Activated T-helper 2 cell treated with anti-CD3 and anti-CD28 coated beads, Interferon-gamma antibody, Interleukin-2, Interleukin-4, amounts not matched to agents 10 μg/mL and 5 μg/mL and 100 μg/mL, durations not matched to agents 14 hours and 24 hours and 36 hours (primary cell): ENCODE measurements around the gene POLH. TPM values are rescaled to one million over a fixed set of nuclear protein-coding genes. Genes with fewer than 3 reads are reported as not detected.

Experiments used
- DNase-seq: peaks from one replicate; pipeline ENCODE4 v3.0.0; 2021; ENCODE audit warnings: low spot score
- H3K27ac Mint-ChIP-seq: one replicate; pipeline ENCODE4 v1.8.0; 2021; ENCODE audit warnings: mixed read lengths
- H3K27me3 Mint-ChIP-seq: one replicate; pipeline ENCODE4 v1.8.0; 2021; ENCODE audit warnings: low read depth, mixed read lengths
- H3K36me3 Mint-ChIP-seq: one replicate; pipeline ENCODE4 v1.8.0; 2021; ENCODE audit warnings: low read depth, mixed read lengths
- H3K4me1 Mint-ChIP-seq: one replicate; pipeline ENCODE4 v1.8.0; 2021; ENCODE audit warnings: low read depth, mixed read lengths
- H3K4me3 Mint-ChIP-seq: one replicate; pipeline ENCODE4 v1.8.0; 2021; ENCODE audit warnings: low read depth, mild to moderate bottlenecking, moderate library complexity, mixed read lengths
- H3K9me3 Mint-ChIP-seq: one replicate; pipeline ENCODE4 v1.8.0; 2021; ENCODE audit warnings: mixed read lengths
- intact Hi-C: fragments of 100-400 bp; cut with micrococcal nuclease; formaldehyde crosslinking; loops from one replicate; pipeline ENCODE4 v1.15.1; 2023
- total RNA-seq: library from RNA; stranded (reverse); gene quantifications from 2 replicates; pipeline ENCODE4 v1.2.3, GENCODE V29; 2022

Gene POLH
- total RNA-seq, 1 donor from 2014 or later = 35.7 TPM

DNA sequence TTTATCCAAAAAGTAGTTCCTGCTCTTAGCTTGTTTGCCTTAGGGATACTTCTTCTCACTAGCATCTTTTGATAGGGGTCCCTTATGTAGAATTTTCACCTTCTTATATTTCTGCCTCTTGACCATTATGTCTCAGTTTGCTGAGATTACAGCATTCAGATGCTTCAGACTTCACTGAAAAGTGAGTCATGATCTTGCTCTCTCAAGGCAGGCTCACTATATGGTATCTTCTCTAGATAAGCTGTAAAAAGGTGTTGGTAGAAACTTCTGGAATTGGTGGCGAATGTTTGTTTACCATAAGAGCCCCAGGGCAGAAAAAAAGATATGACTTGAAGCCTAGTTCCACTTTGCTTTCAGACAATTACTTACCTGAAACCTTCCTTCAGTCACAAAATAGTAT lies 33.4 kb downstream of the POLH start:
- no peak for DNase-seq
- H3K9me3 Mint-ChIP-seq = no peaks in the 10 kb centered on the region
- peaks cover 57% of the 10 kb centered on the region for H3K36me3 Mint-ChIP-seq
- H3K4me3 Mint-ChIP-seq = no peak overlapping the region
- H3K27ac Mint-ChIP-seq = no peak overlapping the region
- no peaks in the 10 kb centered on the region for H3K27me3 Mint-ChIP-seq
- peaks cover 4% of the 10 kb centered on the region for H3K4me1 Mint-ChIP-seq
- intact Hi-C loops = no loop called here

DNA sequence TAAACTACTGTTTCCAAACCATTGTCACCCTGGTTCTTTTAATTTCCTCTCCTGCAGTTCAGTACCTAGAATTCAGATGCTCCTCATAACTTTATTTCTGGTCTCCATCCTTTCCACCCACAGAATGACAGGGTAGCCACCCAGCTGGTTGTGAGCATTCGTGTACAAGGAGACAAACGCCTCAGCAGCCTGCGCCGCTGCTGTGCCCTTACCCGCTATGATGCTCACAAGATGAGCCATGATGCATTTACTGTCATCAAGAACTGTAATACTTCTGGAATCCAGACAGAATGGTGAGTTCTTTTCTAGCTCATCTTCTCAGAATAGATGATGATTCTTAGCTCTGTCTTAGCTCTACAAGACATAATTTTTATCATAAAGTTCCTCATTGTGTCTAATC lies 34.4 kb downstream of the POLH start:
- Mint-ChIP-seq H3K27me3 (no peaks in the 10 kb centered on the region), H3K4me1 (peaks cover 4% of the 10 kb centered on the region), H3K9me3 (no peaks in the 10 kb centered on the region), H3K36me3 (peaks cover 52% of the 10 kb centered on the region), H3K4me3 (no peak overlapping the region), H3K27ac (no peak overlapping the region)
- intact Hi-C loops = no loop called here
- no peak for DNase-seq

DNA sequence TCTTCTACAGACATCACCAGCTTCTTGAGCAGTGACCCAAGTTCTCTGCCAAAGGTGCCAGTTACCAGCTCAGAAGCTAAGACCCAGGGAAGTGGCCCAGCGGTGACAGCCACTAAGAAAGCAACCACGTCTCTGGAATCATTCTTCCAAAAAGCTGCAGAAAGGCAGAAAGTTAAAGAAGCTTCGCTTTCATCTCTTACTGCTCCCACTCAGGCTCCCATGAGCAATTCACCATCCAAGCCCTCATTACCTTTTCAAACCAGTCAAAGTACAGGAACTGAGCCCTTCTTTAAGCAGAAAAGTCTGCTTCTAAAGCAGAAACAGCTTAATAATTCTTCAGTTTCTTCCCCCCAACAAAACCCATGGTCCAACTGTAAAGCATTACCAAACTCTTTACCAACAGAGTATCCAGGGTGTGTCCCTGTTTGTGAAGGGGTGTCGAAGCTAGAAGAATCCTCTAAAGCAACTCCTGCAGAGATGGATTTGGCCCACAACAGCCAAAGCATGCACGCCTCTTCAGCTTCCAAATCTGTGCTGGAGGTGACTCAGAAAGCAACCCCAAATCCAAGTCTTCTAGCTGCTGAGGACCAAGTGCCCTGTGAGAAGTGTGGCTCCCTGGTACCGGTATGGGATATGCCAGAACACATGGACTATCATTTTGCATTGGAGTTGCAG lies 37.9 kb downstream of the POLH start:
- H3K36me3 Mint-ChIP-seq = peaks cover 41% of the 10 kb centered on the region

DNA sequence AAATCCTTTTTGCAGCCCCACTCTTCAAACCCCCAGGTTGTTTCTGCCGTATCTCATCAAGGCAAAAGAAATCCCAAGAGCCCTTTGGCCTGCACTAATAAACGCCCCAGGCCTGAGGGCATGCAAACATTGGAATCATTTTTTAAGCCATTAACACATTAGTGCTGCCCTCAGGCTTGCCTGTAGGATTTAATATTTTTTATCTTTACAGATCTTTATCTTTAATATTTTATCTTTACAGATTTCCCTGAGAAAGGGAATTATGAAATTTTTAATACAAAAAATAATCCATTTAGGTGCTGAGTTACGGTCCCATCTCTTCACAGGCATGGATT lies 38.4 kb downstream of the POLH start:
- Mint-ChIP-seq H3K4me3 (no peak overlapping the region), H3K9me3 (no peaks in the 10 kb centered on the region), H3K27ac (no peak overlapping the region), H3K4me1 (peaks cover 2% of the 10 kb centered on the region), H3K27me3 (no peaks in the 10 kb centered on the region), H3K36me3 (peaks cover 39% of the 10 kb centered on the region)
- no peak for DNase-seq
- intact Hi-C loops = no loop called here

More for the DNA sequence above, 37.9 kb downstream of the POLH start:
- intact Hi-C loops = no loop called here
- DNase-seq = no peak
- Mint-ChIP-seq H3K27me3 (no peaks in the 10 kb centered on the region), H3K4me3 (no peak overlapping the region), H3K4me1 (peaks cover 4% of the 10 kb centered on the region), H3K27ac (no peak overlapping the region), H3K9me3 (no peaks in the 10 kb centered on the region)

DNA sequence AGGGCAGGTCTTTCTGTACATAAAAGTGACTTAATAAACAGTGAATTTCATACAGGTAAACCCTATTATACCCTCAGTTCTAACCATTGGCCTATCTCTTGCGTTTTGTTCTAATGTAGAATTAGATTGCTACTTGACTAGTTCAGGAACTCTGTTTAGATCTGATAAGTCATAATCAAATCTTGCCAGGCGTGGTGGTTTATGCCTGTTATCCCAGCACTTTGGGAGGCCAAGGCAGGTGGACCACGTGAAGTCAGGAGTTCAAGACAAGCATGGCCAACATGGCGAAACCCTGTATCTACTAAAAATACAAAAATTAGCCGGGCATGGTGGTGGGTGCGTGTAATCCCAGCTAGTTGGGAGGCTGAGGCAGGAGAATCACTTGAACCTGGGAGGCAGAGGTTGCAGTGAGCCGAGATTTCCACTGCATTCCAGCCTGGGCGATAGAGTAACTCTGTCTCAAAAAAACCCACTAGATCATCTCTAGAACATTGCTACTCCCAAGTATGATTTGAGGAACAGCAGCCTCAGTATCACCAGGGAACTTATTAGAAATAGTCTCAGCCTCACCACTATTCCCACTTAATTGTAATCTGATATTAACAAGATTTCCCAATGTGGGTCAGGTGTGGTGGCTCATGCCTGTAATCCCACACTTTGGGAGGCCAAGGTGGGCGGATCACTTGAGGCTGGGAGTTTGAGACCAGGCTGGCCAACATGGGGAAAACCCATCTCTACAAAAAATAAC lies 40.9 kb downstream of the POLH start:
- Mint-ChIP-seq H3K27me3 (no peaks in the 10 kb centered on the region), H3K4me3 (no peak overlapping the region), H3K27ac (no peak overlapping the region), H3K36me3 (peaks cover 46% of the 10 kb centered on the region), H3K9me3 (no peaks in the 10 kb centered on the region), H3K4me1 (no peaks in the 10 kb centered on the region)
- intact Hi-C loops = no loop called here
- no peak for DNase-seq

DNA sequence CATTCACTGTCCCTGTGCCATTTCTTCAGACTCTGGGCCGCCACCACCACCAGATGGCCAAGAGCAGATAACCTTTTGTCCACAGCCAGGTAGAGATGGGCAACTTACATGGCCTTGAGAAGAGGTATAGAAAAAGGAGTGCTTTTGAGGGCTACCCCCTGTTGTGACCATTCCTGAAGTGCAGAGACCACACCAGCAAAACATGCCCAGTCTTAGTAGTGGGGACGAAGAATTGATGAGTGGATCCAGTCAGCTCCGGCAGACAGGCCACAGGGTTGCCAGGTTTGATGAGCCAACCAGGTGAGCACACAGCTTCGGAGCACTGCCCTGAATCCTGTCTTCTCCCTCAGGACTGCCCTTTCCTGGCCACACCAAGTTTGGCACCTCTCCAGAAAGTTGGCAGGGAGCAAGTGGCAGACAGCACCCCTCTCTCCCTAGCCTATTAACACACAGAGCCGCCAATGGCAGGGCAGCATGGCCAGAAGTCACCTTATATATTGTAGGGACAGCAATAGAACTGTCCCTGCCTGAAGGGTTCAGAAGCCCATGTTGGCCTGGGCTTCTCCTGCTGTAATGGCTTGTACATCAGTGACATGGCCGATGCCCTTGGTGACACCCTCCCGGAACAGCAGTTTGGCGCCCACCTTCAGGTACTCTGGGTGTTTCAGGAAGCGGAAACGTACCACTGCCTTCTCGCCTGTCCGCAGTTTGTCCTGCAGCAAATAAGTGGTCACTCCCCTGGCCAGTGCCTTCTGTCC lies 45.3 kb downstream of the POLH start:
- Mint-ChIP-seq H3K9me3 (no peaks in the 10 kb centered on the region), H3K27me3 (no peaks in the 10 kb centered on the region), H3K4me1 (peaks cover 3% of the 10 kb centered on the region), H3K36me3 (peaks cover 64% of the 10 kb centered on the region), H3K27ac (no peak overlapping the region), H3K4me3 (no peak overlapping the region)
- intact Hi-C loops = no loop called here
- DNase-seq = no peak

DNA sequence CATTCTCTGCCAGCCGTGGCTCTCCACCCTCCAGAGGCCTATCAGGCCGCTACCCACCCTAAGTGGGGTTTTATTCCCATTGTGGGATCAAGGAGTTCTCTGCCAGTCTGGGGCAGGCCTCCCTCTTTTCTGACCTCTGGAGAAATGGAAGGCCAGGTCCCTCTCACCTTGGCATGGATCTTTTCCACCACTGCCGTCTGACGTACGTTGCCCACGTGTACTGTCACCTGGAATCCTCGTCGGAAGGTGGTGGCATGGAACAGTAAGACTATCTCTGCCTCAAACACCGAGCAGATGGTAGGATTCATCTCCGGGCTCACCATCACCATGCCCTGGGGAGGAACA lies 45.8 kb downstream of the POLH start:
- Mint-ChIP-seq H3K9me3 (no peaks in the 10 kb centered on the region), H3K4me1 (peaks cover 8% of the 10 kb centered on the region), H3K4me3 (no peak overlapping the region), H3K27me3 (no peaks in the 10 kb centered on the region), H3K27ac (no peak overlapping the region), H3K36me3 (peaks cover 64% of the 10 kb centered on the region)
- DNase-seq = no peak
- intact Hi-C loops = no loop called here

DNA sequence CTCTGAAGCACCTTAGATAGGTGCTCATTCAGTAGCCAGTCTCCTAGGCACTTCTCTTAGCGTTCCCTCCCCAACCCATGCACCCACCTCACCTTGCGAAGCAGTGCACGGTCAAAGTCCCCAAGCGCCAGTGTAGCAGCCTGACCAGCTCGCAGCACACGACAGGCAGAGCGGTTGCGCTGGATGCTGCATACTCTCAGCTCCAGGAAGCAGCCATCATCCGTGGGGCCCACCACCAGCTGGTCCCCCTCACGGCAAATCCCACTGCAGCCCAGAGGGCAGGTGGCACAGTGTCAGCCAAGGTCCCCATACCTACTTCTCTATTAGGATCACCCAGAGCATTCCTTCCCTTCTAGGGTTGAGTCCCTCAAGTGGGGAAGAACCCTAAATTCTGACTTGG lies 46.6 kb downstream of the POLH start:
- Mint-ChIP-seq H3K27me3 (no peaks in the 10 kb centered on the region), H3K36me3 (peaks cover 69% of the 10 kb centered on the region), H3K9me3 (no peaks in the 10 kb centered on the region), H3K4me3 (no peak overlapping the region), H3K4me1 (peaks cover 15% of the 10 kb centered on the region), H3K27ac (no peak overlapping the region)
- no peak for DNase-seq
- intact Hi-C loops = no loop called here

DNA sequence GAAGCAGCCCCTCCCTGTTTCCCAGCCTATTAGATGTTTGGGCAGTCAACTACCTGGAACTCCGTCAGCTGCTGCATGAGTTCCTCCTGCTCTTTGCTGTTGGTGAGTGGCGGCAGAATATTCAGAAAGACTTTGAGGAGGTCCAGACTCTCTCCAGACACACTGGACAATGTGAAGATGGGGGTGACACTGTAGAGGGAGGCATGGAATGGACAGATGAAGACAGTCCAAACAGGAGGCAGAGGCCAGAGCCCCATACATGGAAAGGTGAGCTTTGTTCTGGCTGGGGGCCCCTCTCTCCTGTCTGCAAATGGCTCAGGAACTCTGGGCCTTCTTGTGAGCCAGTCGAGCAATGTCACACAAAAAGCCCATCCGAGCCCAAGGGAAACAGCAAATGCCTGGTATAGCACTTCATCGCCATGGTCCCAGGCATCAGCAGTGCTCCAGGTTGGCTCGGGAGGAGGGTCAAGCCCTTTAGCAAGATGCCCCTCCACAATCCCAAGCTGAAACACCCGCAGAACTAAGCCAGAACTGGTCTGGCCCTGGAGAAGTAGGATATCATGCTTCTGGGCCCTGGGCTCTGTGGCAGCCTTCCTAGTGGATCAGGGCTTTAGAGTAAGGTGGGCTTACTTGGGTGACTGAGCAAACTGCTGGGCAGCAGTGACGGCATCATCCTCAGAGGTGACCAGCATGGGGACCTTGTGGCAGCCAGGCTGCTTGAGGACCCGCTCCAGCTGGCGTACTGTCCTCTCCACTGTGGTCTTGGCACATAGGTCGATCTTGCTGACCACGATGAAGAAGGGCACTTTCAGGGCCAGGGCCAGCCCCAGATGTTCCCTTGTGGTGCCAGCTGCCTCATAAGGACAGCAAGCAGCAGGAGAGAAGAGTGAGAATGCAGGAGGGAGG lies 48.1 kb downstream of the POLH start:
- Mint-ChIP-seq H3K36me3 (peaks cover 77% of the 10 kb centered on the region), H3K27me3 (no peaks in the 10 kb centered on the region)

DNA sequence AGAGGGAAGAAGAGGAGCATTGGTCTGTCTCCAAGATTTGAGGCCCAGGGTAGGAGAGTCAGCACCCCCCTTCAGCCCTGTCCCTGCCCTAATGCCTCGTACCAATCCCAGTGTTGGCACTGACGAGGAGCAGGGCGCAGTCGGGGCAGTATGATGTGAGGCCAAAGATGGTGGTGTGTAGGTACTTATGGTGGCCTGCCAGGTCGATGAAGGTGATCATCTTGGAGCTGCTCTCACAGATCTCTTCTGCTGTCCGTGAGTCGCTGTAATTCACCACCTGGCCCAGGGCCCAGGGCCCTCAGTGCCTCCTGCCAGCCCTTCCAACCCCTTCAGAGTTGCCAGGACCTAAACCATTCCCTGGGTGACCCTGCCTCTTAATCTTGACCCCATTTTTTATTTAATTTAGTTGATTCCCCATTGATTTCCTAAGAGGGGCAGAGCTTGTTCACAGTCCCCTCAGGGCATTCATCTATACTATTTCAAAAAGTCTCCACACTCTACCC lies 48.9 kb downstream of the POLH start:
- peaks cover 73% of the 10 kb centered on the region for H3K36me3 Mint-ChIP-seq
- no peaks in the 10 kb centered on the region for H3K9me3 Mint-ChIP-seq
- no peak overlapping the region for H3K27ac Mint-ChIP-seq
- H3K4me3 Mint-ChIP-seq = no peak overlapping the region
- peaks cover 23% of the 10 kb centered on the region for H3K4me1 Mint-ChIP-seq
- intact Hi-C loops = loop anchor here (5.0 kb wide), 1 partner anchor 147 kb away; the partner anchor contains the start of gene VEGFA
- DNase-seq = no peak
- H3K27me3 Mint-ChIP-seq = no peaks in the 10 kb centered on the region

More for the DNA sequence above, 48.1 kb downstream of the POLH start:
- intact Hi-C loops = no loop called here
- no peak for DNase-seq
- H3K4me3 Mint-ChIP-seq = no peak overlapping the region
- H3K9me3 Mint-ChIP-seq = no peaks in the 10 kb centered on the region
- peak overlapping the region; percentile 8 for H3K27ac Mint-ChIP-seq
- peaks cover 23% of the 10 kb centered on the region for H3K4me1 Mint-ChIP-seq

DNA sequence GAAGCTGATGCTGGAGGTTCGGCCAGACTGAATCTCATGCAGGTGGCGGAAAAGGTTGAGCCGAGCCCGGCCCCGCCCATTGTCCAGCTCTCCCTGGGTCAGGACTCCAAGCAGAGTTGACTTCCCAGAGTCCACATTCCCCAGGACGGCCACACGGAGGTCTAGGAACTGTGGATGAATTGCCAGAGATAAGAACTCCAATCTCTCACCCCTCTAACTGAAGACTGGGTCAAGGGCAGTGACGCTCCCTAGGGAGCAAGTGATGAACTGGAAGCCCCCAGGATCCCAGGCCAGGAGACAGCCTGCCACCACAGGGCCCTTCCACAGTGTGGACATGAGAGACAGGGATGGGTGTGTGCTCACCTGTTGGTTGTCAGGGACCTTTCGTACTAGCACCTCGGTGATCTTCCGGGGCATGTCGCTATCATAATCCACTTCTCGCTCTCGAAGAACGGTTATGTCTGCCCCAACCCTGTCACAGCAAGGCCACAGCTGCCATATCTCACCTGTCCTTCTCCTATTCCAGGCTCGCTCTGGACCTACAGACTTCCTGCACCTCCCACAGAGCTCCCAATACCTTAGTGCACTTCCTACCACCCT lies 49.5 kb downstream of the POLH start:
- intact Hi-C loops = loop anchor here (5.0 kb wide), 1 partner anchor 147 kb away; the partner anchor contains the start of gene VEGFA
- Mint-ChIP-seq H3K4me1 (peaks cover 29% of the 10 kb centered on the region), H3K27me3 (no peaks in the 10 kb centered on the region), H3K4me3 (no peak overlapping the region), H3K27ac (no peak overlapping the region), H3K9me3 (no peaks in the 10 kb centered on the region), H3K36me3 (peaks cover 72% of the 10 kb centered on the region)
- DNase-seq = no peak
